Upper lobe of right lung (tissue), 1 donor: ENCODE data around the gene GBGT1. TPM values are rescaled to one million over a fixed set of nuclear protein-coding genes. Genes with fewer than 3 reads are reported as not detected.
"Not testable (repeated sequence)": the region's sequence is repeated elsewhere in the genome, so short reads cannot be mapped to it uniquely, and the experiment has no call there.

Source experiments
- ATAC-seq: fragments of 200-7000 bp; cut with Tn5 transposase; one replicate; pipeline ENCODE4 v1.9.1; 2020; ENCODE audit warnings: mild to moderate bottlenecking, moderate library complexity
- DNase-seq: peaks from one replicate; pipeline ENCODE4 v3.0.0-alpha.2; 2020
- H3K27ac ChIP-seq: fragments of 200-600 bp; one replicate; pipeline ENCODE4 v1.8.0; 2022
- H3K27me3 ChIP-seq: fragments of 200-600 bp; one replicate; pipeline ENCODE4 v1.8.0; 2022; ENCODE audit warnings: mild to moderate bottlenecking
- H3K36me3 ChIP-seq: fragments of 200-600 bp; one replicate; pipeline ENCODE4 v1.8.0; 2022
- H3K4me1 ChIP-seq: fragments of 200-600 bp; one replicate; pipeline ENCODE4 v1.8.0; 2022
- H3K4me3 ChIP-seq: fragments of 200-600 bp; one replicate; pipeline ENCODE4 v1.8.0; 2022; ENCODE audit warnings: mild to moderate bottlenecking
- H3K9me3 ChIP-seq: fragments of 200-600 bp; one replicate; pipeline ENCODE4 v1.8.0; 2022
- intact Hi-C: fragments of 100-400 bp; cut with DNase I; formaldehyde crosslinking; loops from one replicate; pipeline ENCODE4 v1.11.0; 2022
- total RNA-seq: library from RNA; stranded (reverse); fragmentation: NEBNext Ultra II Directional; extraction: Animal tissue kit (Norgen Biotek cat#: 25700); gene quantifications from one replicate; pipeline ENCODE4 v1.2.1, GENCODE V29; 2021
- TF ChIP-seq, protein P1 (sequence below): fragments of 200-600 bp; IDR thresholded peaks from one replicate; pipeline ENCODE4 v1.8.0; 2022; ENCODE audit warnings: antibody characterized with exemption
- donor health status: DM: no; HTN: yes; CAD: no; lungs with severe emphysema.

The GBGT1 gene
- total RNA-seq, 1 donor from 2014 or later, result 27.4 TPM

DNA sequence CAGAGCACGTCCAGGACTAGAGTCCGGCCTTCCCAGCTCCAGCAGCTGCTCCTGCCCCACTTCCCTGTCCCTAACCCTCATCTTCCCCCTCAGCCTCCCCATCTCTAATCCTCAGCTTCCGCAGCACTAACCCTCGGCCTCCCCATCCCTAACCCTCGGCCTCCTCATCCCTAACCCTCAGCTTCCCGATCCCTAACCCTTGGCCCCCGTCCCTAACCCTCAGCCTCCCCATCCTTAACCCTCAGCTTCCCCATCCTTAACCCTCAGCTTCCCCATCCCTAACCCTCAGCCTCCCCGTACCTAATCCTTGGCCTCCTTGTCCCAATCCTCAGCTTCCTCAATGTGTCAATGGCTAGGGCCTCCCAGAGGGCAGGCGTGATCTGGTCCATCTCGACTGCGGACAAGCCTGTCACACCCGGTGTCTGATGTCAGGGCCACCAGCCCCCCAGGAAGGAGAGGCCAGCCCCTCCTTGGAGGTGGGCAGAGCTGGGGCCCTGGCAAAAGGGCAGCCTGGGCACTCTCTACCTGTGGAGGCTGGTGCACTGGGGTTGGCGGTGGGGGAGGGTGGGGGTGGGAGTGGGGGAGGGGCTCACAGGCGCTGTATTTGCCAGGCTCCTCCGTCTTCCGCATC lies 43.9 kb upstream of the GBGT1 start:
- Histone ChIP-seq H3K4me1 (no peaks in the 10 kb centered on the region), H3K36me3 (no peaks in the 10 kb centered on the region), H3K4me3 (no peak overlapping the region), H3K27me3 (peaks cover 7% of the 10 kb centered on the region), H3K27ac (no peak overlapping the region), H3K9me3 (no peaks in the 10 kb centered on the region)
- TF ChIP-seq, protein P1, sequence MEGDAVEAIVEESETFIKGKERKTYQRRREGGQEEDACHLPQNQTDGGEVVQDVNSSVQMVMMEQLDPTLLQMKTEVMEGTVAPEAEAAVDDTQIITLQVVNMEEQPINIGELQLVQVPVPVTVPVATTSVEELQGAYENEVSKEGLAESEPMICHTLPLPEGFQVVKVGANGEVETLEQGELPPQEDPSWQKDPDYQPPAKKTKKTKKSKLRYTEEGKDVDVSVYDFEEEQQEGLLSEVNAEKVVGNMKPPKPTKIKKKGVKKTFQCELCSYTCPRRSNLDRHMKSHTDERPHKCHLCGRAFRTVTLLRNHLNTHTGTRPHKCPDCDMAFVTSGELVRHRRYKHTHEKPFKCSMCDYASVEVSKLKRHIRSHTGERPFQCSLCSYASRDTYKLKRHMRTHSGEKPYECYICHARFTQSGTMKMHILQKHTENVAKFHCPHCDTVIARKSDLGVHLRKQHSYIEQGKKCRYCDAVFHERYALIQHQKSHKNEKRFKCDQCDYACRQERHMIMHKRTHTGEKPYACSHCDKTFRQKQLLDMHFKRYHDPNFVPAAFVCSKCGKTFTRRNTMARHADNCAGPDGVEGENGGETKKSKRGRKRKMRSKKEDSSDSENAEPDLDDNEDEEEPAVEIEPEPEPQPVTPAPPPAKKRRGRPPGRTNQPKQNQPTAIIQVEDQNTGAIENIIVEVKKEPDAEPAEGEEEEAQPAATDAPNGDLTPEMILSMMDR, result no peak
- DNase-seq, result peak; percentile 46
- intact Hi-C loops, result no loop called here
- no peak for ATAC-seq

DNA sequence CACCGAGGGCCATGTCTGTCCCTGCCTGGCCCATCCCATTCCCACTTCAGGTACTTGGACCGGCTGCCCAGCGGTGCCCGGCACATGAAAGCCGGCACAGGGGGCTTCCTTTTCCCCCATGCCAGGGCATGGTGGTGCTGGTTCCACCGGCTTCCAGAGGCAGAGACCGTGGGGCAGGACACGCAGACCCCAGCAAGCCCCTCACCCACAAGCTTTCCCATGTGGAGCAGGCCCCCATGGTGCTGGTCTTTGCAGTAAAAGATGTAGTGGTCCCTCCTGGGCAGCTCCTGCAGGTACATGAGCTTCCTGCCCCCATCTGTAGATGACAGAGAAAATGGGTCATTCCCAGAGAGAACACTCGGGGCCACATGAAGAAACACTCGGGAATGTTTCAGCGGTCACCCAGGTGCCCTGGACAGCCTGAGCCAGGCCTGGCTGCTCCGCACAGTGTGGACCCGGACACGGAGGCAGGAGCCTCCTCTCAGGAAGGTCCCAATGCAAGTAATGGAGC lies 43.4 kb upstream of the GBGT1 start:
- DNase-seq (peak; percentile 53), ATAC-seq (no peak)
- H3K27ac ChIP-seq, result no peak overlapping the region
- peaks cover 7% of the 10 kb centered on the region for H3K27me3 ChIP-seq
- TF ChIP-seq, protein P1, result no peak
- H3K36me3 ChIP-seq, result no peaks in the 10 kb centered on the region
- no peak overlapping the region for H3K4me3 ChIP-seq
- intact Hi-C loops, result no loop called here
- H3K4me1 ChIP-seq, result no peaks in the 10 kb centered on the region
- no peaks in the 10 kb centered on the region for H3K9me3 ChIP-seq

DNA sequence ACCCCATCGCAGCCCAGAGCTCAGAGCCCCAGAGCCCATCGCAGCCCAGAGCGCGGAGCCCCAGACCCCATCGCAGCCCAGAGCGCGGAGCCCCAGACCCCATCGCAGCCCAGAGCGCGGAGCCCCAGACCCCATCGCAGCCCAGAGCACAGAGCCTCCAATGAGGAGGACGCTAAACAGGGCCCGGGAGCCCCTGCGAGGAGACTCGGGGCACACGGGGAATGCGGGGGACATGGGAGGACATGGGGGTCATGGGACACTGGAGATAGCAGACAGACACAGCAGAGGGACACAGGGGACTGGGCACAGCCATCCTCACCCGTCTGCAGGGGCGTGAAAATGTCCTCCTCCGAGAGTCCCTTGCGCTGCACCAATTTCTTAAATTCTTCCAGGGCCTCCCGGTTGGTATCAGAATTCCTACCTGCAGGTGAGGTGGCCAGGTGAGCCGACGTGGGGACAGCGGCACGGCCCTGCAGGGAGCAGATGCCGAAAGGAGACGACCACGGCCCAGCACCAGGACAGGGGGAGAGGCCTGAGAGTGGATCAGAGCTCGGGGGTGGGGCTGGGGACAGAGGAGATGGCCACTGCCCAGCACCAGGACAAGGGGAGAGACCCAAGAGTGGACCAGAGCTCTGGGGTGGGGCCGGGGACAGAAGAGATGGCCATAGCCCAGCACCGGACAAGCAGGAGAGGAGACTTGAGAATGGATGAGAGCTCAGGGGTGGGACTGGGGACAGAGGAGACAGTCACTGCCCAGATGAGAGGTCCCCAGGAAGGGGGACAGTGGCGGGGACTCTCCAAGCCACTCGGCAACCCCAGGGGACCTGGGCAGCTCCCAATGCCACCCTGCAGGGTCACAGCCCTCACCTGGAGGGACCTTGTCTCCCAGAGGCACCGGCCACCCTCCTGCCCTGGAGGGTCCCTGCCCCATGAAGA lies 42.5 kb upstream of the GBGT1 start:
- no peak overlapping the region for H3K4me3 ChIP-seq
- H3K9me3 ChIP-seq, result no peaks in the 10 kb centered on the region
- intact Hi-C loops, result no loop called here
- no peaks in the 10 kb centered on the region for H3K36me3 ChIP-seq
- peaks cover 6% of the 10 kb centered on the region for H3K27me3 ChIP-seq
- DNase-seq (peak; percentile 61), ATAC-seq (no peak)
- no peaks in the 10 kb centered on the region for H3K4me1 ChIP-seq
- H3K27ac ChIP-seq, result no peak overlapping the region
- TF ChIP-seq, protein P1, result no peak

DNA sequence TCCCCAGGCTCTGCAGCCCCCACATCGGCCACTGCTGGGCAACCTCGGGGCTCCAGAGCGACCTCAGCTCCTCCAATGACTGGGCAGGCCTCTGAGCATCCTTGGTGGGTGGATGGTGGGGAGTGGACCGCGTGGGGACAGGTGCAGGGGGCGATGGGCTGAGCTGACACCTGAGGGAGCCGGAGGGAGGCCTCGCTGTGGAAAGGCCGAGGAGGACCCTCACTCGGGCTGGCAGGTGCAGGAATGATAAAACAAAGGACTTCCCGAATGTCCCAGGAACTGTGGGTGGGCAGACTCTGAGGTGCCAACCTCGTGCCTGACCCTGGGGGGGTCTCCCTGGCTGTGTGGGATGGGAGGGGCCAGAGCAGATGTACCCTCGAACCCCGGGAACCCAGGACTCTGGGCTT lies 41.8 kb upstream of the GBGT1 start:
- ATAC-seq, intact Hi-C loops, H3K27ac ChIP-seq, H3K4me3 ChIP-seq, H3K9me3 ChIP-seq, H3K27me3 ChIP-seq, H3K36me3 ChIP-seq, H3K4me1 ChIP-seq: not testable (repeated sequence)
- DNase-seq, result peak; percentile 42

DNA sequence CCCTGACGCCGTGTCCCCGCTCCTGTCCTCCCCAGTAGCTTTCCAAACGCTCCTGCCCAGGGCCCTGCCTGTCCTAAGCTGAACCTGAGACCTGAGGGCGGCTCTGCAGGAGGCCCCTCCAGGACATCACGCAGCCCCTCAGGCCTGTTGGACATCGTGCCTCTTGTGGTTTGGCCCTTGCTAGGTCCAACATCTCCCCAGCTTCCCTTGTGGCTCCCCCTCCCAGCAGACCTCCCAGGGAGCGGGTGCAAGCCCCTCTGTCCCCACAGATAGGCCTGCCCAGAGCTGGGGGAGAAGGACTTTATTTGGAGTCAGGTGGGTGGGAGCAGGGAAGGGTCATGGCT lies 41.3 kb upstream of the GBGT1 start:
- Histone ChIP-seq H3K4me3 (no peak overlapping the region), H3K27ac (no peak overlapping the region), H3K36me3 (no peaks in the 10 kb centered on the region), H3K4me1 (no peaks in the 10 kb centered on the region), H3K9me3 (no peaks in the 10 kb centered on the region), H3K27me3 (peaks cover 3% of the 10 kb centered on the region)
- TF ChIP-seq, protein P1, result no peak
- intact Hi-C loops, result no loop called here
- DNase-seq (peak; percentile 49), ATAC-seq (no peak)

DNA sequence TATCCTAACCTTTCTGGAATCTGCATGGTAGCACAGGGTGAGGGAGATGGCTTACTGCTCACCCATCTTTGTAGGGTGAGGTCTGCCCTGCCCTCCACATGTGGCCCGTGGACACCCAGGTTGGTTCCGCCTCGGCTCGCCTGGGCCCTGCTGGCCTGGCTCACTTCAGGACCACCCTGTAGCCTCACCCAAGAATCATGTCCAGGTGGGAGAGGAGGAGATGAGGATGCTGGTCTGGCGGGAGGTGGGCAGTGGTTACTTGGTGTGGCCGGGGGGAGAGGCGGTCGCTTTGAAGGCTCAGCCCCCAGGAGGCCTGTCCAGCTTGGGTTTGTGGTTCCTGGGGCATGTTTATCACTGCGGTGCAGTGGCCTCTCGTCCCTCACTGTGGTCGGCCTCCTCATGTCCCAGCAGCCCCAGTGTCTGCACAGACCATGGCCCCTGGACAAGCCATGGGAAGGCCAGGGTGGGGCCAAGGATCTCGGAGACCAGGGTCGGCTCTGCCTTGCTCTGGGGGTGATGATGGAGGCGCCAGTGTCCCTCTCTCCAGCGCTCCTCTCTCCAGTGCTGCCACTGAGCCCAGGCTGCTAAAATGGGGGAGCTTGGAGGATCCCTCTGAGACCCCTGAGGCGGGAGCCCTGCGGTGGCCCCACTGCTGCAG lies 40.8 kb upstream of the GBGT1 start:
- Histone ChIP-seq H3K27ac (no peak overlapping the region), H3K4me1 (no peaks in the 10 kb centered on the region), H3K27me3 (peaks cover 8% of the 10 kb centered on the region), H3K36me3 (no peaks in the 10 kb centered on the region), H3K9me3 (no peaks in the 10 kb centered on the region), H3K4me3 (no peak overlapping the region)
- no peak for ATAC-seq
- peak; percentile 48 for DNase-seq
- intact Hi-C loops, result no loop called here
- TF ChIP-seq, protein P1, result no peak
